GF-D8 (cell line): ENCODE measurements around the gene PGR.
"Not testable (repeated sequence)": the region's sequence is repeated elsewhere in the genome, so short reads cannot be mapped to it uniquely, and the experiment has no call there.

Experiments
- DNase-seq: peaks from one replicate; lab custom pipeline; 2025; lab: John Stamatoyannopoulos, UW

The PGR gene

DNA sequence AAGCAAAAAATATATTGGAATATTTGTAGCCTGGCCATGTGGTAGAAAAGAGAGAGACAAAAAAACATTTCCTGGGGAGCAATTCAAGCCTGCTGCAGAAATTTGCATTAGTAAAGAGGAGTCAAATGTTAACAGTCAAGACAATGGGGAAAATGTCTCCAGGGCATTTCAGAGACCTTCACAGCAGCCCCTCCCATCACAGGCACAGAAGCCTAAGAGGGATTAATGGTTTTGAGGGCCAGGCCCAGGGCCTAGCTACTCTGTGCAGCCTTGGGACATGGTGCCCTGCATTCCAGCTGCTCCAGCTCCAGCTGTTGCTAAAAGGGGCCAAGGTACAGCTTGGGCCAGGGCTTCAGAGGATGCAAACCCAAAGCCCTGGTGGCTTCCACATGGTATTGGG, 46.8 kb downstream of the PGR start:
- no peak for DNase-seq

GRCh38 chr11:101063706-101064105, 65.9 kb downstream of the PGR start:
- no peak for DNase-seq

- DNase-seq = no peak
Observed at GRCh38 chr11:101061606-101062005, 68.0 kb downstream of the PGR start.

GRCh38 chr11:101059331-101059730, 70.3 kb downstream of the PGR start:
- no peak for DNase-seq

- DNase-seq = no peak
Observed at GRCh38 chr11:101053492-101053891, 76.1 kb downstream of the PGR start.

DNA sequence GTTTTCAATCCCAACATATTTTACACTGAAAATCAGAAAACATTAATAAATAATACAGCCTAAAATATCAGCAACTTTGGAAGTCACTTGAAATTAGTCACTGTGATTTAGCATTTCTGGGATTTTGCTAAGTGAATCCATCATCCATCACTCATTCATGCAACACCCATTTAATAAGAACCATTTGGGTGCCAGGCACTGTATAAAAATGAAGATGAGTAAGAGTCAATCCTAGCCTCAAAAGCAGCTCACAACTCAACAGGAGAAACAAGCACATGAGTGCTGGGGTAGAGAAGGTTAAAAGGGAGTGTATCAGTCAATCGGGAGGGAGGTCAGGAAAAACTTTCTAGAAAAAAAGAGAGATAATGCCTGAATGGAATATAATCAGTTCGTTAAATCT, 77.9 kb downstream of the PGR start:
- no peak for DNase-seq

- DNase-seq = no peak
Observed at GRCh38 chr11:101049813-101050212, 79.8 kb downstream of the PGR start.

GRCh38 chr11:101049123-101049522, 80.5 kb downstream of the PGR start:
- DNase-seq = no peak

- DNase-seq = no peak
Observed at GRCh38 chr11:101048479-101048878, 81.1 kb downstream of the PGR start.

GRCh38 chr11:101046947-101047346, 82.7 kb downstream of the PGR start:
- no peak for DNase-seq

- no peak for DNase-seq
Observed at GRCh38 chr11:101045415-101045814, 84.2 kb downstream of the PGR start.

DNA sequence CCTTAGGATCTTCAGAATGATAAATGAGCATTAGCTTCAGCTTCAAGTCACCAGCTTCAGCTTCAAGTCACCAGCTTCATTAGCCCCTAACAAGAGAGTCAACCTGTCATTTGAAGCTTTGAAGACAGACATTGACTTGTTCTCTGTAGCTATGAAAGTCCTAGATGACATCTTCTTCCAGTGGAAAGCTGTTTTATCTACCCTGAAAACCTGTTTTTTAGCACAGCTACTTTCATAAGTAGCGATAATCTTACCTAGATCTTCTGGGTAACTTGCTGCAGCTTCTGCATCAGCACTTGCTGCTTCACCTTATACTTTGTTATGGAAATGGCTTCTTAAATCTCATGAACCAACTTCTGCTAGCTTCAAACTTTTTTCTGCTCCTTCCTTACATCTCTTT, 85.7 kb downstream of the PGR start:
- DNase-seq = no peak

GRCh38 chr11:101035872-101036271, 93.7 kb downstream of the PGR start:
- DNase-seq = no peak

DNA sequence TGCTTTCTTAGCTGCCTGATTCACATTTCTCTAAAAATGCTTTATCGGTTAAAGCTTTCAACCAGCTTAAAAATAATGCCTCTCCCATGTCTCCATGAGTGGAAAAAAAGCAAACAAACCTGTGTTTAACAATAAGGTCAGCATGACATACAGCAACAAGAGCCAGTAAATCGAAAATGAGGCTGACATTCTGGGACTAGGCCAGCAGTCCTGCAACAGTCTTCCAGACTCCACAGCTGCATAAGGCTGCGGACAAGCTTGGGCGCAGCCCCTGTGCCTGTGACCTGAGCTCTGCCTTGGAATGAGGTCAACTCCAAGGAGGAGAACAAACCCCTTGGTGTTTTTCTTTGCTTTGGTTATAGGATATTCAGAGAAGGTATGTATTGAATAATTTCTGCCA, 95.5 kb downstream of the PGR start:
- DNase-seq = no peak

DNA sequence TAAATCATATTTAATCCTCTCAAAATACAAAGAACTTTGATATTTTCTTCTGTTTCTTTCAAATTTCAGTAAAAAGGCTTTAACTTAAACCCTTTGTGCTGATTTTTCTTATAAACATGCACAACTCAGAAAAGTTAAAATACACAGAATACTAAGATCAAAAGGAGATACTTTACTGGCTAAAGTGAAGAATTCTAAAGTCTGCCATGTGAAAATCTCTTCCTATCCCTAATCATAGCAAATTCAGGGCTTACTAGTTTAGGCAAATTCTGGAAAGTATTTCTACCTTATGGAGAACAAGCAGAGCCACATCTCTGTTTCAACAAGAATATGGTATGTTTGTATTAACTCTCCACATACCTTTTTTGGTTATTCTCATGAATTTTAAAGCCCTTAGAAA, 96.6 kb downstream of the PGR start:
- no peak for DNase-seq

DNA sequence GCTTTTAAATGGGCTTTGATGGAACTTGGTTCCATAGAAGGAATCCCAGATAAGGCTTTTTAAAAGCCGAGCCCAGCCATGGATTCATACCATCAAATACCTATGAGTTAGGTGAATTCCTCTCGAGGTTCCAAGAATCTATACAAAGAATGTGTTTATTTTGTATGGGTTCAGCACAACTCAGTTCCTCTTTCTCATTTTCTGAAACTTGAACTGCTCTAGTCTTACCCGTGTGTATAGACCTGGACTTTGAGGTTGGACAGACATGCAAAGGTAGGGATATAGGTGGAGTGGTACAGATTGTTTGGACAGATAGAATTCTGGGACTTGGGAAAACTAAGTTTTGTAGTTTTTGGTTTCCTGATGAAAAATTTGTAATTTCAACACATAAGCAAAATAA, 97.9 kb downstream of the PGR start:
- no peak for DNase-seq

DNA sequence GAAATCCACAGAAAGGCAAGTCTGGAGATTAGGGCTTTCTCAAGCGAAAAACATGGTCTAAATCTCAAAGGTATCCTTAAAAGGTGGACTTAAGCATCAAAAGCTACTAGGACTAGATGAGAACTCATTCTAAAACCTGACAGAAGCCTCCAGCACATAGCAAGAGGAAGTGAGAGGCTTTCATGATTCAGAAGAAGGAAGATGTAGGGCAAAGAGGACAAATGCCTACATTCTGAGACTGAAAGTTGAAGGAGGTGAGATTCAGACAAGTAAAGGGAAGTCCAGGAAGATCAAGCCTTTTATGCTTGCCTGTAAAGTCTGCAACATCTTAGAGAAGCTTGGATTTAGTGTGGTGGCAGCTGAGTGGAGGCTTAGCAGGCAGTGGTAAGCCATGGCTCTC, 98.9 kb downstream of the PGR start:
- no peak for DNase-seq

DNA sequence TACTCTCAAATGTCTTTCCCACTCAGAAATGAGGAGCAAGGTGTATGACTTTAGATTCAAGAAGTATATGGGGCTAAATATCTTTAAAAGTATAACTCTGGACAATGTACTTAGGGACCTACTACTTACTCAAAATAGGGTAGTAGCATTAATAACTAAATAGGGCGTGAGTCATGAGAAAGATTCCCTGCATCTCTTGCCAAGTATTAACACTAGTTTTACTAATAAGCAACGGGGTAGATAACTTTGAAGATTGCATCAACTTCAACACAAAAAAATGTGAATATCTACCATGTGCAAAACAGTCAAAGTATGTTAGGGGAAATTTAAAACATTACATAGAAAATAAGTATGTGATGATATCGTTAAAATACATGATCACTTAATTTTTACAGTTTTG, 99.6 kb downstream of the PGR start:
- DNase-seq = no peak

DNA sequence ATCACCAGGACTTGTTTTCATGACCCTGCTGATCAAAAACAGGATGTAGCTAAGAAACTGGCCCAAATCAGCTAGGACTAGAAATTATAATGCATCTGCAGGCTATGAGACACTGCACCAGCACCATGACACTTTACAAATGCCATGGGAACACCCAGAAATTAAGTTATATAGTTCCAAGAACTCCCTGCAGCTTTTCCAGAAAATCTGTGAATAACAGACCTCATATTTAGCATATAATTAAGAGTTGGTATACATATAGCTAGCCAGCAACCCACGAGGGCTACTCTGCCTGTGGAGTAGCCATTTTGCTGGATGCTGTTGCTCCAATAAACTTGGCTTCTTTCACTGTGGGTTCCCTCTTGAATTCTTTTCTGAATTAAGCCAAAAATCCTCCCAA, 101.0 kb downstream of the PGR start:
- DNase-seq = no peak

DNA sequence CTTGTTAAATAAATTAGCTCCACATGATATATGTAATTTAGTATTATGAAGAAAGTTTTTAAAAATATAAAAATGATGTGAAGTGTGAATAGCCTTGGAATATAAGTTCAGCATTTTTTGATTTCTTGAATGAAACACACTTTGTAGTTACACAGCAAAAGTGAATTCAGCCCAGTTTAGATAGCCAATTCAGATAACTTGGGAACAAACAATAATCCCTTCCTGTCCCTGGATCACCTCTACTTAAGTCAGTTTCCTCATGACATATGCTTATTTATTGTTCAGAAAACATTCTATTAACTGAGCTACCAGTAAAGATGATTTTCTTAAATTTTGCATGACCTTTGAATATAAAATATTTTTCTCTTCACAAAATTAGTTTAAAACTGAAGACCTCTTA, 107.4 kb downstream of the PGR start:
- DNase-seq = no peak

GRCh38 chr11:101019870-101020269, 109.7 kb downstream of the PGR start:
- DNase-seq = no peak

DNA sequence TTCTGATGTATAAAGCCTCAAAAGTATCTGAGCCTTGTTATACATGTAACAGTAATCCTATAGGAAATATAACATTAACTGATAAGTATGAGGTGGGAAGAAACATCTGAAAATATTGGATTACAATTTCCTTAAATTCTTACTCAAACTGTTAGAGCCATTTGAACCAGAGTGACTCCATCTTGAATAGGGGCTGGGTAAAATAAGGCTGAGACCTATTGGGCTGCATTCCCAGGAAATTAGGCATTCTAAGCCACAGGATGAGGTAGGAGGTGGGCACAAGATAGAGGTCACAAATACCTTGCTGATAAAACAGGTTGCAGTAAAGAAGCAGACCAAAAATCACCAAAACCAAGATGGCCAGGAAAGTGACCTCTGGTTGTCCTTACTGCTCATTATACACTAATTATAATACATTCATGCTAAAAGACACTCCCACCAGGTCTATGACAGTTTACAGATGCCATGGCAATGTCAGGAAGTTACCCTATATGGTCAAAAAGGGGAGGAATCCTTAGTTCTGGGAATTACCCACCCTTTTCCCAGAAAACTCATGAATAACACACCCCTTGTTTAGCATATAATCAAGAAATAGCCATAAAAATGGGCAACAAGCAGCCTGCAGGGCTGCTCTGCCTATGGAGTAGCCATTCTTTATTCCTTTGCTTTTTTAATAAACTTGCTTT, 114.9 kb downstream of the PGR start:
- DNase-seq = no peak

DNA sequence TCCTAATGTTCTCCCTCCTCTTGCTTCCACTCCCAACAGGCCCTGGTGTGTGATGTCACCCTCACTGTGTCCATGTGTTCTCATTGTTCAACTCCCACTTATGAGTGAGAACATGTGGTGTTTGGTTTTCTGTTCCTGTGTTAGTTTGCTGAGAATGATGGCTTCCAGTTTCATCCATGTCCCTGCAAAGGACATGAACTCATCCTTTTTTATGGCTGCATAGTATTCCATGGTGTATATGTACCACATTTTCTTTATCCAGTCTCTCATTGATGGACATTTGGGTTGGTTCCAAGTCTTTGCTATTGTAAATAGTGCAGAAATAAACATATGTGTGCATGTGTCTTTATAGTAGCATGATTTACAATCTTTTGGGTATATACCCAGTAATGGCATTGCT, 115.9 kb downstream of the PGR start:
- not testable (repeated sequence) for DNase-seq

- DNase-seq = no peak
Observed at GRCh38 chr11:101011881-101012280, 117.7 kb downstream of the PGR start.

- DNase-seq = no peak
Observed at GRCh38 chr11:101010899-101011298, 118.7 kb downstream of the PGR start.
